ENCODE data around the gene RPL32.

Gene RPL32

DNA sequence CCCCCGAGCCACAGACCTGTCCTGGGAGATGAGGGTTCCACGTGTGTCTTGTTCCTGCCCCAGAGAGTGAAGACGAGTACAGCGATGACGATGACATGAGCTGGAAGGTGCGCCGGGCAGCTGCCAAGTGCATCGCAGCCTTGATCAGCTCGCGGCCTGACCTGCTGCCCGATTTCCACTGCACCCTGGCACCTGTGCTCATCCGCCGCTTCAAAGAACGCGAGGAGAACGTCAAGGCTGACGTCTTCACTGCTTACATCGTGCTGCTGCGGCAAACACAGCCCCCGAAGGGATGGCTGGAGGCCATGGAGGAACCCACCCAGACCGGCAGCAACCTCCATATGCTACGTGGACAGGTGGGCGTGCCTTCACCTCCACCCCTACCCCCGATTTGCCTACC is 26.3 kb downstream of the RPL32 start:
- Histone ChIP-seq H3K27ac (no peak overlapping the region), H3K4me3 (no peak overlapping the region)

DNA sequence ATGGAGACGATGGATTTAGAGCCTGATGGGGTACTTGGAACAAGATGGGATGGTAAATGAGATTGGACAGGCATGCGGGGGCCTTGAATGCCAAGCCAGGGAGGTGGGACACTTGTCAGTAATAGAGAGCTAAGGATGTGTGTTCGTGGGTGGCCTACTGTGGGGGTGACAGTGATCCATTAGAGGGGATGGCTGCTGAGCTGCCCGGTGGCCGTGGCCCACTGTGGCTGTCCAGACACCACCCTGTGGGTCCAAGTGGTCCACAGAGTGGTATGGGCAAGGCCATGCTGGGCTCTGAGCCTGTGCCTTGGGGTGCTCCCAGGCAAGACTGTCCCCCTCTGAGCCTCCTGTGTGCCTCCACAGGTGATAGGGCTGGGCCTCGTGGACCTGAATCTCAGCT is 27.4 kb downstream of the RPL32 start:
- H3K4me3 ChIP-seq = no peak overlapping the region
- no peak overlapping the region for H3K27ac ChIP-seq

DNA sequence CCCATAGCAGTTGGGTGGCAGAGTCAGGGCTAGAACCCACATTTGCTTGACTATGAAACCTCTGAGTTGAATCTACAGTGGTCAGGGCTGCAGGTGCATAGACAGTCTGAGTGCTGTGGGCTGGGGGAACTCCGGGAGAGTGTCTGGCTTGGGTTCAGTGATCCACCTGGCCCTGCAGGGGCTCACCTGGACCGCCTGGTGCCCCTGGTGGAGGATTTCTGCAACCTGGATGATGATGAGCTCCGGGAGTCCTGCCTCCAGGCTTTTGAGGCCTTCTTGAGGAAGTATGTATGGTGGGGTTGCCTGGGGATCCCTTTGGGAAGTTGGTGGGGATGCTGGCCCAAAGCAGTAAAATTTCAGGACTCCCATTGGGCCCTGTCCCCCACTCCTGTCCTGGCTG is 28.6 kb downstream of the RPL32 start:
- Histone ChIP-seq H3K4me3 (no peak overlapping the region), H3K27ac (no peak overlapping the region)

DNA sequence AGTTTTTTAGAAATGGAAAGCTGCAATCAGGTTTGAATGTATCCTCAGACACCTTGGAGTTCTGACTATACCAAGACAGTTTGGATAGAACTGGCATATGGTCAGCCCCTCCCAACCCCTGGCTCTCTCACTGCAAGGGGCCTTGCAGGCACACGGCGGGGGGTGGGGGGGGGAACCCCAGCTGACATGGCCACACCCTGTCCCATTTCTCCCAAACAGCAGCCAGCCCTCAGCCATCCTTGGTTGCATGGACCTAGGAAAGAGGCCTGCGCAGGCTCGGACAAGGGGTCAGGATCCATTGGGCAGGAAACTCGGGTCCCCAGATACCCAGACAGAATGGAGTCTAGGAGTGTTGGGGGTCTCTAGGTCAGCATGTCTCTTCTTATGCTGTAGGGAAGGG is 30.4 kb downstream of the RPL32 start:
- no peak overlapping the region for H3K4me3 ChIP-seq
- peak overlapping the region in 2 of 21 experiments; percentile 41 to 76 for H3K27ac ChIP-seq

DNA sequence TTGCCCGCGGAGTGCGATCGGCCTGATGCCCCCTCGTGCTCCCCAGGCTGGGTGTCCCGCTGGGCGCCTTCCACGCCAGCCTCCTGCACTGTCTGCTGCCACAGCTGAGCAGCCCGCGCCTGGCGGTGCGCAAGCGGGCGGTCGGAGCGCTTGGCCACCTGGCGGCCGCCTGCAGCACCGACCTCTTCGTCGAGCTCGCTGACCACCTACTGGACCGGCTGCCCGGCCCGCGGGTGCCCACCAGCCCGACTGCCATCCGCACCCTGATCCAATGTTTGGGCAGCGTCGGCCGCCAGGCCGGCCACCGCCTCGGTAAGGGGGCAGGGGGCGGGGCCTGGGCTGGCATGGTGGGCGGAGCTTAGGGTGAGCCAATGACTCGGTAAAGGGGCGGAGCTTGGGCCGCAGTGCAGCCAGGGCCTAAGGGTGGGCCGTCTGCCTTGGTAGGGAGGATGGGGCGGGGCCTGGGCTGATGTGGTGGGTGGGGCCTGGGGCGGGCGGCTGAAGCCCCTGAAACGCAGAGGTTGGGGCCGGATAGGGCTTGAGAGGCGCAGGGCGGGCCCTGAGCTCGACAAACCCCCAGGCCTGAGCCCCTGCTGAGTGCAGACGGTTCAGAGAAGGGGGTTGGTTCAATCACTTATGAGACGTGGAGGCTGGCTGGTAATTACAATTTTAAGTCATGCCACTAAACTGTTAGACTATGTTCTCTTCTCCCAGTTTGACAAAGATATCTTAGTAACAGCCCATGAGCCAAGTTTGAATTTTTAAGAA is 31.2 kb downstream of the RPL32 start:
- Histone ChIP-seq H3K4me3 (peak overlapping the region; percentile 40 to 59 (median 53)), H3K27ac (peak overlapping the region in 17 of 21 experiments; percentile 6 to 76 (median 52))

DNA sequence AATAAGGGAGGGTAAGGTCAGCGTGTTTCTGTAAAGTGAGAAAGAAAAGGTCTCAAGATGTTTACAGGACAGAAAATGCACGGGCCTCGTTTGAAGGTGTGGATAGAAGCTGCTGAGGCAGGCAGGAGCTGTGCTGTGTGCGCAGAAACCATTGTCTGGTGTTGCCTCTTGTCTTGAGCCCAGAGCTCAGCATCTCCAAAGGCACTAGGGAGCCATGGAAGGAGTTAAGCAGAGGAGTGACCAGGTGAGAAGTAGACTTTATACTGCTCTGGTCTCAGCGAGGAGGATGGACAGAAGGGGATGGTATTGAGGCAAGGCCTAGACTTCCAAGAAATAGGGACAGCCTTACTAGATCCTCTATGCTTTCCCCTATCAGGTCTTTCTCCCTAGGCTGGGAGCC is 31.9 kb downstream of the RPL32 start:
- Histone ChIP-seq H3K4me3 (peak overlapping the region in 6 of 7 experiments; percentile 40 to 59 (median 54)), H3K27ac (peak overlapping the region in 10 of 21 experiments; percentile 6 to 76 (median 55))

DNA sequence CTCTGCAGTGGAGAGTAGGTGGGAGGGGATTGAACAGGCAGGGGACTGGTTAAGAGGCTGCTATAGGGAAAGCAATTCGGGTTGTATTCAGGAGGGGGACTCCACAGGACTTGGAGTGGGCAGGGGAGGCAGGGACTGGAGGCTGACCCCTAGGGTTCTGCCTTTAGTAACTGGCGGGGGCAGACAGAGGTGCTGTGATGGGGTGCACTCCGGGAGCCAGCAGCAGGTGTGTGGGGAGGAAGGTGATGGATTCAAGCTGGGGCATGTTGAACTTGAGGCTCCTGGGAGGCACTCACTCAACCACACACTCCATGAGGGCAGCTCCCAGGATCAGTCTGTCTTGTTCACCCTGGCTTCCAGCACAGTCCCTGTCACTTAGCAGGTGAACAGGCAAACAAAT is 32.4 kb downstream of the RPL32 start:
- H3K4me3 ChIP-seq = no peak overlapping the region
- H3K27ac ChIP-seq = no peak overlapping the region

DNA sequence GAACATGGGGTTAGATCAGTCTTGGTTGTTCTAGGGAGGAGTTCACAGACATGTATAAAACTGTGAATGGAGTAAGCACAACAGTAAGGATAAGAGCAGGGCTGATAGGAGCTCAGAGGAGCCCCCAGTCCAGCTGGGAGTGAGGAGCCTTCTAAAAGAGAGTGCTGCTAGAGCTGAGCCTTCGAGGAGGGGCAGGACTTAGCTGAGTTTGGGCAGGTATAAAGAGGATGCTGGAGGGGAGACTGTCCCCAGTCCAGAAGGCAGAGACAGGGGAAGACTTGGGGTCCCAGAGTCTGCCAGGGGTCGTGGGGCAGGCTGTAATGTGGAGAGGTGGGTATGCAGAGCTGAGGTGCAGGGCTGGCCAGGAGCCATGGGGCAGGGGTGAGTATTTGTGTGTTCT is 32.8 kb downstream of the RPL32 start:
- H3K4me3 ChIP-seq = no peak overlapping the region
- no peak overlapping the region for H3K27ac ChIP-seq

DNA sequence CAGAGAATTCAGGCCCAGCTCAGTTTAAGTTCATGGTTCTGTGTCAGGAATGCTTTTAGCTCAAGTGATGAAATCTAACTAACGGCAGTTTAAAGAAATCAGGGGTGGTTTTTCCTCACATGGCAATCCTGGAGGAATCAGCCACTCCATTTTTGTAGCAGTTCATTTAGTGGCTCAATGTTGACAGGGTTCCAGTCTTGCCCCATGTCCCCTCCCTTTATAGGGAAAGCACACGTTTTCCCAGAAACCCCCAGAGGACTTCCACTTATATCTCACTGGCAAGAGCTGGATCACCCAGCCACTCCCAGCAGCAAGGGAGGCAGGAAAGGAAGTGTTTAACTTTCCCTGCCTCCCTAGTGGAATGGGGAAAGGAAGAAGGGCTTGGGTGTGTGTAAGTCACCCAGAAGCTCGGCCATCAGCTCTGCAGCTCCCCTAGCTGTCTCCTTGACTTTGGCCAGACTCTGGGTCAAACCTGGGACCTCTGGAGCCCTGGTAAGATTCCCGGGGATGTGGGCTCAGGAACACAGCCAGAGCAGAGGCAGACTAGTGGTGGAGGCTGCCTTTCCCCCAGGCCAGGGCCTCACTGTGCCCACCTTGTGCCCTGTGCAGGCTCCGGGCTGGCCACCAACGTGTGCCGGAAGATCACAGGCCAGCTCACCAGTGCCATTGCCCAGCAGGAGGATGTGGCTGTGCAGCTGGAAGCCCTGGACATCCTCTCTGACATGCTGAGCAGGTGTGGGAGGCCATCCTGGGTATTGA is 33.6 kb downstream of the RPL32 start:
- H3K27ac ChIP-seq = no peak overlapping the region

DNA sequence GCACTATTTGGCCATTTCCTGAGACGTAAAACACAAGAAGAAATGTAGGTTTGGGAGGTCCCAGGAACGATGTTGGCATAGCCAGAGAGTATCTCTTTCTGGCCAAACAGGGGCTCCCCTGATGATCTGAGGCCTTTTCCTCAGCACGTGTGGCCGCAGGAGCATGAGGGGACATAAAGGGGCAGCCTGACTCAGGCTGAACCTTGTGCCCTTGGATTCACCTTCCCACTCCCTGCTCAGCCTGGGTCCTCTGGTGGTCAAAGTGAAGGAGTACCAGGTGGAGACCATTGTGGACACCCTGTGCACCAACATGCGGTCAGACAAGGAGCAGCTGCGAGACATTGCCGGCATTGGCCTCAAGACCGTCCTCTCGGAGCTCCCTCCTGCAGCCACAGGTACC is 34.3 kb downstream of the RPL32 start:
- no peak overlapping the region for H3K27ac ChIP-seq
- no peak overlapping the region for H3K4me3 ChIP-seq

More for the DNA sequence above, 33.6 kb downstream of the RPL32 start:
- no peak overlapping the region for H3K4me3 ChIP-seq

DNA sequence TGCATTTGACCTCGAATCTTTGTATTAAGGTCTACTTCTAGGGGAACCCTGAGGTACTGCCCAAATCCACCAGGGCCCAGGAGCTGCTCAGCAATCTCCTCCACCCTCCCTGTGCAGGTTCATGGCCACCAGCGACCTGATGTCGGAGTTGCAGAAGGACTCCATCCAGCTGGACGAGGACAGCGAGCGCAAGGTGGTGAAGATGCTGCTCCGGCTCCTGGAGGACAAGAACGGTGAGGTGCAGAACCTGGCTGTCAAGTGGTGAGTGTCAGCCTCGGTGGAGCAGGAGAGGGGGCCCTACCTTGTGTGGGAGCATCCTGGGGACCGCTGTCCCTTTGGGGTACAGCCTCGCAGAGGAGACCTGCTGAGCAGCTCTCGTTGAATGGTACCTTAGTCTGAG is 38.0 kb downstream of the RPL32 start:
- no peak overlapping the region for H3K27ac ChIP-seq
- no peak overlapping the region for H3K4me3 ChIP-seq

DNA sequence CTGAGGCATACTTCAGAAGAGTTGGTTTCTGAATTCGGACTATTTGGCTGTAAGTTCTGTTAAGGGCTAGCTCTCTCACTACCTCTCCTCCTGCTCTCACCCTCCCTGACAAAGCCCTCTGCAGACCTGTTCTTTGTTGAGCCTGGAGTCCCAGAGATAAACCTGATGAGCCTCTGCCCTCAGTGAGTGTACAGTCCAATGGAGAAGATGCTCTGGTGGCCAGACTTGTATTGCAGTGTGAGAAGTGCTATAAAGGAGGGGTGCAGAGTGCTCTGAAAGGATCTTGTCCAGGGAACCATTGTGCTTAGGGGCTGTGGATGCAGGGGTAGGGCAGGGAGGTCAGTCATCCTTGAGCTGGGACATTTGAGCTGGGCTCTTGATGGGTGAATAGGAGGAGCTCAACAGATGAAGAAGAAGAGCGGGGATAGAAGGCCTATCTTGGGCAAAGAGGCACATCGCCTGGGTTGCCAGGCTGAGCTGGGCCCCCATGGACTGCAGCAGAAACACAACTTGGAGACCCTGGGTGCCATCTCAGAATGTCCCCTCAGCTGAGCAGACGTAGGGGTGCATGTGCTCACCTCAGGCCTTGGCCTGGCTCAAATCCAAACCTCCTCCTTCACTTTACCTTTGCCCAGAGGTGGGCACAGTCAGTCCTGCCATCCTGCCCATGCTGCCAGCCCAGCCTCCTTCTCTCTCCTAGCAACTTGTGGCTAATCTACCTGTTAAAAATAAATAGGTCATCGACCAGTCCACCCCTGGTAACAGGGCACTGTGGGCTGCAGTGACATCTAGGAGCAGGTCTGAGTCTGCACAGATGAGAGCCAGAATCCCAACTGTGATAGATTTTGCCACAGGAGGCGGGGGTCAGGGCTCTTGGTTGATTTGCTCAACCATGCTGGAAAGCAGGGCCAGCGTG is 41.6 kb downstream of the RPL32 start:
- H3K4me3 ChIP-seq = no peak overlapping the region
- H3K27ac ChIP-seq = no peak overlapping the region

DNA sequence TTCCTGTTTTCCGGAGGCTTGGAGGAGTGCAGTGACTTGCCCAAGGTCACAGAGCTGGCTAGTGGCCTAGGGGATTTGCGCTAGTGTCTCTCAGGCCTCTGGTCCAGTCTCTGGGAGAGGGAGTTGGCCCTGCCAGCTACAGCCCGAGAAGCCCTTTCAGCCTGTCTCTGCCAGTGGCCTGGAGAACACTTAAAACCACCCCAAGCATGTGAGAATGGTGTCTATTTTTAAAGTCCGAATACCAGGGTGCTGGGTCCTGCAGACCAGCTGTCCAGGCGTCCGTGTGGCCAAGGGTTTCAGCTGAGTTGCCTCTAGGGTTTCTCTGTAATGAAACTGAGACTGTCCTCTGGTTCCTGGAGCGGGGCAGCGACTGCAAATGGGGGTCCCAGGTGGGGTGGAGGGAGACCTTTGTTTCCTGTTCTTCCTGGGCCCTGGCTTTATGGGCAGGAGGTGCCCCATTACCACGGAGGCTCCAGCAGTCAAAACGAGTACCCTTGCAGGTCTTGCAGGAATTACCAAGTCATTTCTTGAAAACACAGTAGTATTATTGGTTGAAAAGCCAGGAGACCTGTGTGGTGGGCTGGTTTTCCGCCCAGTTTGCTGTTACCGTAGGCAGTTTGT is 42.7 kb downstream of the RPL32 start:
- Histone ChIP-seq H3K4me3 (no peak overlapping the region), H3K27ac (peak overlapping the region in 1 of 21 experiments; percentile 7)

DNA sequence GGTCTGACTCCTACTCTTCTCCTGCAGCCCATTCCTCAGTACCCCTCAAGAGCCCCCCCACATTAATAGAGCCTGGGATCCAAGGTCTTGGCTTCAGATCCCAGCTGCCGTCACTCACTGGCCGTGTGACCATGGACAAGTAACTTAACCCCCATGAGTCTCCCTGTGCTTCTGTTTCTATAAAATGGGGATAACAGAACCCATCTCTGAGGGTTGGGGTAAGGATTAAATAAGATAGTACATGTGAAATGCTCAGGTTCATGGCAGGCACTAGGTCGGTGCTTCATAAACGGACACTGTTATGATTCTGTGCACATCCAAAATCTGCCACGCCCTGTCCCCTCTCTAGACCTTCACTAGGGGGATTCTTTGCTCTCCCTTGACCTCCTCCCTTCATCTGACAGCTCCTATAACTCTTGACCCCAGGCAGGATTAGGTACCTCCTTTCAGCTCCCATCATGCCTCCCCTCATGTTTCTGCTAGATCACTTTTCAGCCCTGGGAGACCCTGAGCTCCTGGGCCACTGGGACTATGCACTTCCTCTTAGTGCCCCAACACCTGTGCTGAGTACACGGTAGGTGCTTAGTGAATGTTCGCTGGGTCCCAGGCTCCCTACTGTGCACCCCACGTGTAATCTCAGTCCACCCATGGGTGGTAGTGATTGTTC is 43.3 kb downstream of the RPL32 start:
- no peak overlapping the region for H3K4me3 ChIP-seq
- H3K27ac ChIP-seq = peak overlapping the region in 1 of 21 experiments; percentile 7

DNA sequence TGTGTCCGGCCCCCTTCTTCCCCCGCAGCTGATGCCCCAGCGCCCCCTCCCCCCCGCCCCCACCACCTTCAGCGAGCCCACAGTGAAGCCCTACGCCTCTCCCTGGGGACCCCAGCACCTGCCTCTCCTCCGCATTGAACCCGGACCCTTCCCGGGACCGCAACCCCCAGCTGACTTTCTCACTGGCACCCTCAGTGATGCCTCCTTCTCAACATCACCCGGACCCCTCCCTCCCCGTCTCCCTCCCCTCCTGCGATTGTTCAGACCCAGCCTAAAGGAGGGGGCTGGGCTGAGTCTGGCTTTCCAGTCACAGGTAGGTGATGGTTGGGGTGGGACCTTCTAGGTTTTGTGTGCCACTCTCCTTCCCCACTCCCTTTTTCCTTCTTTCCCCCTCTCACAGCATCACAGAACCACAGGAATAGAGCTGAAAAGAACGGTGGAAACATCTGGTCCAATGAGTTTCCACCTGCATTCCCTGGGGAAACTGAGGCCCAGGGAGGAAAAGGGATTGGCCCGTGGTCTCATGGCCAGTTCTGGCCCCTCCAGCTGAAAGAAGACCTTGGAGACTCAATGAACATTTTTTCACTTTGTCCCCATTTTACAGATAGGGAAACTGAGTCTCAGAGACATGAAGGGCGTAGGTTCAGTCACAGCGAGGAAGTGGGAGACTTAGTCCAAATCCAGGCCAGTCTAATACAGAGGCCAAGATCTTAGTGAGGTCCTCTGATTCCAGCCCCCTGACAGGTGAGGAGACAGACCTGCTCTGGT is 44.1 kb downstream of the RPL32 start:
- Histone ChIP-seq H3K4me3 (peak overlapping the region in 5 of 7 experiments; percentile 33 to 55 (median 46)), H3K27ac (peak overlapping the region in 7 of 21 experiments; percentile 53 to 81 (median 71))

DNA sequence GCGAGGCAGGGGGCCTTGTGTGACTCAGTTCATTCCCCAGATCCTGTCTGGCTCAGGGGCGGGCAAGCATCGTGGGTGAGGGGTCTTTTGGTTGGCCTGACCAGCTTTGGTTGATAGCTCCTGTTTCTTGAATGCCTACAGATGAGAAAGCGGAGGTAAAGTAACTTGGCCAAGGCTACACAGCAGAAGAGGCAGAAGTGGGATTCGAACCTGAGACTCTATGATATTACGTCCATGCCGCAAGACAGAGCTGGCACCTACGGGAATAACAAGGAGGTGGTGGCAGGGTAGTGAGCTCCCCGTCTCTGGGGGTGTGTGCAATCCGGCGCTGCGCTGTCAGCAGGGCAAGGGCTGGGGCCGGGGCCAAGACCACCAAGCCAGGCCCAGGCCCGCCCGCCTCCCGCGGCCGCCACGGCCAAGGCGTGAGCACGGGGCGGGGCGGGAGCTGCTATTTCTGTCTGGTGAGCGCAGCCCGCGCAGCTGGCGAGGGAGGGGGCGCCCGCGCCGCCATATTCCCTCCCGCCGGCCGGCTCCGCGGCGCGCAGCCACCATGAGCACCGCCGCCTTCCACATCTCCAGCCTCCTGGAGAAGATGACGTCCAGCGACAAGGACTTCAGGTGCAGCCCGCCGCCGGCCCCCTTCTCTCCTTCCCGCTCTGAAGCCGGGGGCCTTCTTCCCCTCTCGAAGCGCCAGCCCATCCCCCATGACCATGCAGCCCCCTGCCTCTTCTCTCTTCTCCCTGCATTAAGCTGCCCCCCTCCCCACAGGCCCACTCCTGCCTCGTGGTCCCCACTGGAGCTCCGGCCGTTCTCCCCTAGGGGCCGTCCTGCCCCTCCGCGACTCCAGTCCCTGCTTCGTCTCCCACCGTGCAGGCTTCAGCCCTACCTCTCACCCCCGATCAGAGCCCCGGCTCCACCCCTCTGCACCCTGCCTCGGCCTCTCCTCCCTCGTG is 44.9 kb downstream of the RPL32 start, which contains the start of gene CAND2:
TSS of gene CAND2 (plus strand) at position 510 of the 953 bp plus-strand sequence. CDS start at position 551, 41 bp downstream.
- Histone ChIP-seq H3K4me3 (peak within 1 kb of the TSS; percentile 33 to 55 (median 45)), H3K27ac (peak within 1 kb of the TSS in 12 of 21 experiments; percentile 19 to 81 (median 62))

DNA sequence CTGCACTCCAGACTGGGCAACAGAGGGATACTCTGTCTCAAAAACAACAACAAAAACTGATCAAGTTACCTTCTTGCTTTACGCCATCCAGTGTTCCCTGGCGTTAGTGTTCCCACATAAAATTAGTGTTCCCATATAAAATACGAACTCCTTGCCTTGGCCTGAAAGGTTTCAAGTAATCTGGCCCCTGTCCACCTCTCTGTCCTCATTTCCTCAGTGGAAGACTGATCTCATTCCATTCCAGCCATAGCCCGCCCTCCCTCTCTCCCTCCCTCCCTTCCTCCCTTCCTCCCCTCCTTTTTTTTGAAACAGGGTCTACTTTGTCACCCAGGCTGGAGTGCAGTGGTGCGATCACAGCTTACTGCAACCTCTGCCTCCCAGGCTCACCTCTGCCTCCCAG is 47.7 kb downstream of the RPL32 start:
- no peak overlapping the region for H3K27ac ChIP-seq
- H3K4me3 ChIP-seq = no peak overlapping the region
